ENCODE data around the gene BMP2K.

DNA sequence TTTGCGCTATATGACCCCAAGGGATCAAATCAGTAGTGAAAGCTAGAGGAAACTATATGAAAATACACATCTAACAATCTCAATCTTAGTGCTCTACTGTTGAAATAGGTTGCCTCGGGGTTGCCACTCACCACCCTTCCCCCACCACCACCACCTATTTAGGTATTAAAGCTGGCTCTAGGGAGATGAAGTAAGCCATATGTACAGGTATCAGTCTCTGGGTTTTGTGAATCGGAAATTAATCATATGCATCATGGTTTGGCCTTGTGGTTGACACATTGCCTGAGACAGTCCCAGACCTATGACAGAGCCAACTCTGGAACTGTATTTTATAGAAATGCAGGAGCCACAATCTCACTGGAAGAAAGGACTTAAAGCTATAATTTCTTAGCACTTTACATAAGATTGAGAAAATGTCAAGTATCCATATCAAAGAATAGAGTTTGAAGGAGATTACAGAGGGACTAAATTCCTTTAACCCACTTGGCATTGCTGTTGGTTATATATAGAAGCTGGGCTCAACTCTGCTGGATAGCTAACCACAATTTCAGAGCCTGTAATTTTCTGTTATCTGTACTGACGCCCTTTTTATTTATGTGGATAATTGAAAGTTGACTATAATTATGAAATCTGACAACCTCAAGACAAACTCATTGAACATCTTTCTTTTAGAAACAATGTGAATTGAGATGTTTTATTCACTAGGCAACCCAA, 26.7 kb upstream of the BMP2K start:
- TF ChIP-seq, protein P1, sequence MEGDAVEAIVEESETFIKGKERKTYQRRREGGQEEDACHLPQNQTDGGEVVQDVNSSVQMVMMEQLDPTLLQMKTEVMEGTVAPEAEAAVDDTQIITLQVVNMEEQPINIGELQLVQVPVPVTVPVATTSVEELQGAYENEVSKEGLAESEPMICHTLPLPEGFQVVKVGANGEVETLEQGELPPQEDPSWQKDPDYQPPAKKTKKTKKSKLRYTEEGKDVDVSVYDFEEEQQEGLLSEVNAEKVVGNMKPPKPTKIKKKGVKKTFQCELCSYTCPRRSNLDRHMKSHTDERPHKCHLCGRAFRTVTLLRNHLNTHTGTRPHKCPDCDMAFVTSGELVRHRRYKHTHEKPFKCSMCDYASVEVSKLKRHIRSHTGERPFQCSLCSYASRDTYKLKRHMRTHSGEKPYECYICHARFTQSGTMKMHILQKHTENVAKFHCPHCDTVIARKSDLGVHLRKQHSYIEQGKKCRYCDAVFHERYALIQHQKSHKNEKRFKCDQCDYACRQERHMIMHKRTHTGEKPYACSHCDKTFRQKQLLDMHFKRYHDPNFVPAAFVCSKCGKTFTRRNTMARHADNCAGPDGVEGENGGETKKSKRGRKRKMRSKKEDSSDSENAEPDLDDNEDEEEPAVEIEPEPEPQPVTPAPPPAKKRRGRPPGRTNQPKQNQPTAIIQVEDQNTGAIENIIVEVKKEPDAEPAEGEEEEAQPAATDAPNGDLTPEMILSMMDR (IDR thresholded peaks at IDR 0.05) = no peak
- TF ChIP-seq POLR2A (IDR thresholded peaks at IDR 0.05) = no peak
- no peak for TF ChIP-seq POLR2AphosphoS5 (IDR thresholded peaks at IDR 0.05)
- no peak for TF ChIP-seq EP300 (IDR thresholded peaks at IDR 0.05)

All from stomach (tissue), 4 donors.